ENCODE results near the gene PREB. TPM values are rescaled to one million over a fixed set of nuclear protein-coding genes. Genes with fewer than 3 reads are reported as not detected.
"Not testable (repeated sequence)": the region's sequence is repeated elsewhere in the genome, so short reads cannot be mapped to it uniquely, and the experiment has no call there.

The PREB gene
- total RNA-seq, 1 donor from 2014 or later: 42.9 TPM

- Mint-ChIP-seq H3K9me3 (ENCODE audit: unreplicated experiment) (no peaks in the 10 kb centered on the region), H3K27ac (ENCODE audit: unreplicated experiment) (no peak overlapping the region), H3K4me3 (ENCODE audit: unreplicated experiment) (no peak overlapping the region), H3K4me1 (ENCODE audit: unreplicated experiment) (no peaks in the 10 kb centered on the region), H3K27me3 (ENCODE audit: unreplicated experiment) (peaks cover 1% of the 10 kb centered on the region), H3K36me3 (ENCODE audit: low read depth, unreplicated experiment) (no peaks in the 10 kb centered on the region)
- DNase-seq (ENCODE audit: low spot score): no peak
- no peak for TF ChIP-seq CTCF (IDR thresholded peaks at IDR 0.05; ENCODE audit: unreplicated experiment)
These were observed 44.0 kb upstream of the PREB start for GRCh38 chr2:27178469-27178868.

- Mint-ChIP-seq H3K4me3 (ENCODE audit: unreplicated experiment) (no peak overlapping the region), H3K4me1 (ENCODE audit: unreplicated experiment) (no peaks in the 10 kb centered on the region)
These were observed 43.3 kb upstream of the PREB start for GRCh38 chr2:27177441-27178351.

GRCh38 chr2:27175781-27176180, 41.3 kb upstream of the PREB start:
- H3K4me3 Mint-ChIP-seq (ENCODE audit: unreplicated experiment); H3K27me3 Mint-ChIP-seq (ENCODE audit: unreplicated experiment); DNase-seq (ENCODE audit: low spot score); H3K9me3 Mint-ChIP-seq (ENCODE audit: unreplicated experiment); H3K4me1 Mint-ChIP-seq (ENCODE audit: unreplicated experiment); H3K36me3 Mint-ChIP-seq (ENCODE audit: low read depth, unreplicated experiment); H3K27ac Mint-ChIP-seq (ENCODE audit: unreplicated experiment): not testable (repeated sequence)

More at GRCh38 chr2:27177441-27178351, 43.3 kb upstream of the PREB start:
- no peaks in the 10 kb centered on the region for H3K36me3 Mint-ChIP-seq (ENCODE audit: low read depth, unreplicated experiment)
- H3K27ac Mint-ChIP-seq (ENCODE audit: unreplicated experiment): no peak overlapping the region
- no peaks in the 10 kb centered on the region for H3K9me3 Mint-ChIP-seq (ENCODE audit: unreplicated experiment)
- DNase-seq (ENCODE audit: low spot score): no peak
- peaks cover 1% of the 10 kb centered on the region for H3K27me3 Mint-ChIP-seq (ENCODE audit: unreplicated experiment)
- no peak for TF ChIP-seq CTCF (IDR thresholded peaks at IDR 0.05; ENCODE audit: unreplicated experiment)

GRCh38 chr2:27175330-27175729, 40.9 kb upstream of the PREB start:
- no peak for TF ChIP-seq CTCF (IDR thresholded peaks at IDR 0.05; ENCODE audit: unreplicated experiment)
- H3K4me3 Mint-ChIP-seq (ENCODE audit: unreplicated experiment): no peak overlapping the region
- H3K27me3 Mint-ChIP-seq (ENCODE audit: unreplicated experiment): peaks cover 1% of the 10 kb centered on the region
- DNase-seq (ENCODE audit: low spot score): no peak
- H3K36me3 Mint-ChIP-seq (ENCODE audit: low read depth, unreplicated experiment): no peaks in the 10 kb centered on the region
- no peak overlapping the region for H3K27ac Mint-ChIP-seq (ENCODE audit: unreplicated experiment)
- no peaks in the 10 kb centered on the region for H3K4me1 Mint-ChIP-seq (ENCODE audit: unreplicated experiment)
- no peaks in the 10 kb centered on the region for H3K9me3 Mint-ChIP-seq (ENCODE audit: unreplicated experiment)

- H3K9me3 Mint-ChIP-seq (ENCODE audit: unreplicated experiment): no peaks in the 10 kb centered on the region
- TF ChIP-seq CTCF (IDR thresholded peaks at IDR 0.05; ENCODE audit: unreplicated experiment): no peak
- H3K27me3 Mint-ChIP-seq (ENCODE audit: unreplicated experiment): peaks cover 1% of the 10 kb centered on the region
- no peak overlapping the region for H3K4me3 Mint-ChIP-seq (ENCODE audit: unreplicated experiment)
- no peak overlapping the region for H3K27ac Mint-ChIP-seq (ENCODE audit: unreplicated experiment)
- DNase-seq (ENCODE audit: low spot score): no peak
- no peaks in the 10 kb centered on the region for H3K36me3 Mint-ChIP-seq (ENCODE audit: low read depth, unreplicated experiment)
- H3K4me1 Mint-ChIP-seq (ENCODE audit: unreplicated experiment): no peaks in the 10 kb centered on the region
These were observed 40.2 kb upstream of the PREB start for GRCh38 chr2:27174638-27175037.

Data from endothelial cell (in vitro differentiated cells).